H1 (cell line): ENCODE measurements around the gene TCAP. TPM values are rescaled to one million over a fixed set of nuclear protein-coding genes. Genes with fewer than 3 reads are reported as not detected.

Experiments used
- EZH2 ChIP-seq: fragments of 200-600 bp; sonication (generic); IDR thresholded peaks from 2 replicates; pipeline ENCODE4 v1.7.1; 2012; ENCODE audit warnings: low read depth, mild to moderate bottlenecking, moderate library complexity, low read length, inconsistent platforms; ENCODE audit not compliant: severe bottlenecking
- FOSL1 ChIP-seq: IDR thresholded peaks from 2 replicates; pipeline ENCODE4 v1.6.1; 2011; ENCODE audit warnings: mild to moderate bottlenecking, low read depth, low read length, moderate library complexity; ENCODE audit not compliant: insufficient read depth
- KDM1A ChIP-seq: fragments of 200-600, 300-600 bp; sonication (generic); IDR thresholded peaks from 2 replicates; pipeline ENCODE4 v1.7.1; 2016; ENCODE audit warnings: mild to moderate bottlenecking, low read length, borderline replicate concordance
- KDM4A ChIP-seq: IDR thresholded peaks from one replicate; pipeline ENCODE4 v1.7.1; 2012; ENCODE audit warnings: low read depth, mild to moderate bottlenecking, moderate library complexity, low read length, inconsistent platforms; ENCODE audit not compliant: severe bottlenecking
- KDM5A ChIP-seq: fragments of 200-600 bp; IDR thresholded peaks from 2 replicates; pipeline ENCODE4 v1.7.1; 2012; ENCODE audit warnings: mild to moderate bottlenecking, low read length, inconsistent platforms, mixed read lengths
- POLR2AphosphoS5 ChIP-seq: IDR thresholded peaks from 2 replicates; pipeline ENCODE4 v1.6.1; 2011; ENCODE audit warnings: low read depth, low read length
- RBBP5 ChIP-seq: IDR thresholded peaks from 2 replicates; pipeline ENCODE4 v1.7.1; 2012; ENCODE audit warnings: low read depth, mild to moderate bottlenecking, inconsistent platforms, low read length, moderate library complexity, borderline replicate concordance
- polyA plus RNA-seq, 7 experiments: library from polyadenylated mRNA; depleted of rRNA in 3 of 7; stranded (reverse) in 5 of 7; unstranded in 2 of 7; fragments of >200 nt in 5 of 7; fragments of 200-250 nt in 2 of 7; gene quantifications; 1 replicate in 5 of 7; 2 replicates in 1 of 7; 4 replicates in 1 of 7; pipeline versions ENCODE4 v1.2.1 to v1.2.3, GENCODE V29; 2011 to 2013; ENCODE audit warnings: missing spikeins in 2 of 7, mixed read lengths in 2 of 7
- total RNA-seq: library from RNA; stranded (reverse); fragmentation: NEBNext Ultra II Directional; extraction: Animal tissue kit (Norgen Biotek cat#: 25700); gene quantifications from 2 replicates; pipeline ENCODE4 v1.2.1, GENCODE V29; 2021
- TF ChIP-seq, protein P1 (sequence below): fragments of 300-600 bp; sonication (generic); IDR thresholded peaks from 2 replicates; pipeline ENCODE4 v1.7.1; 2012; ENCODE audit warnings: low read length, moderate library complexity, mild to moderate bottlenecking, inconsistent platforms; ENCODE audit not compliant: insufficient replicate concordance

TCAP gene
- total and polyA plus RNA-seq, 2 of the 8 experiments (the other 6 are each of a cell fraction or from before 2014, with no cell fraction given) = 0.82 to 1.4 TPM

- TF ChIP-seq, protein P1, sequence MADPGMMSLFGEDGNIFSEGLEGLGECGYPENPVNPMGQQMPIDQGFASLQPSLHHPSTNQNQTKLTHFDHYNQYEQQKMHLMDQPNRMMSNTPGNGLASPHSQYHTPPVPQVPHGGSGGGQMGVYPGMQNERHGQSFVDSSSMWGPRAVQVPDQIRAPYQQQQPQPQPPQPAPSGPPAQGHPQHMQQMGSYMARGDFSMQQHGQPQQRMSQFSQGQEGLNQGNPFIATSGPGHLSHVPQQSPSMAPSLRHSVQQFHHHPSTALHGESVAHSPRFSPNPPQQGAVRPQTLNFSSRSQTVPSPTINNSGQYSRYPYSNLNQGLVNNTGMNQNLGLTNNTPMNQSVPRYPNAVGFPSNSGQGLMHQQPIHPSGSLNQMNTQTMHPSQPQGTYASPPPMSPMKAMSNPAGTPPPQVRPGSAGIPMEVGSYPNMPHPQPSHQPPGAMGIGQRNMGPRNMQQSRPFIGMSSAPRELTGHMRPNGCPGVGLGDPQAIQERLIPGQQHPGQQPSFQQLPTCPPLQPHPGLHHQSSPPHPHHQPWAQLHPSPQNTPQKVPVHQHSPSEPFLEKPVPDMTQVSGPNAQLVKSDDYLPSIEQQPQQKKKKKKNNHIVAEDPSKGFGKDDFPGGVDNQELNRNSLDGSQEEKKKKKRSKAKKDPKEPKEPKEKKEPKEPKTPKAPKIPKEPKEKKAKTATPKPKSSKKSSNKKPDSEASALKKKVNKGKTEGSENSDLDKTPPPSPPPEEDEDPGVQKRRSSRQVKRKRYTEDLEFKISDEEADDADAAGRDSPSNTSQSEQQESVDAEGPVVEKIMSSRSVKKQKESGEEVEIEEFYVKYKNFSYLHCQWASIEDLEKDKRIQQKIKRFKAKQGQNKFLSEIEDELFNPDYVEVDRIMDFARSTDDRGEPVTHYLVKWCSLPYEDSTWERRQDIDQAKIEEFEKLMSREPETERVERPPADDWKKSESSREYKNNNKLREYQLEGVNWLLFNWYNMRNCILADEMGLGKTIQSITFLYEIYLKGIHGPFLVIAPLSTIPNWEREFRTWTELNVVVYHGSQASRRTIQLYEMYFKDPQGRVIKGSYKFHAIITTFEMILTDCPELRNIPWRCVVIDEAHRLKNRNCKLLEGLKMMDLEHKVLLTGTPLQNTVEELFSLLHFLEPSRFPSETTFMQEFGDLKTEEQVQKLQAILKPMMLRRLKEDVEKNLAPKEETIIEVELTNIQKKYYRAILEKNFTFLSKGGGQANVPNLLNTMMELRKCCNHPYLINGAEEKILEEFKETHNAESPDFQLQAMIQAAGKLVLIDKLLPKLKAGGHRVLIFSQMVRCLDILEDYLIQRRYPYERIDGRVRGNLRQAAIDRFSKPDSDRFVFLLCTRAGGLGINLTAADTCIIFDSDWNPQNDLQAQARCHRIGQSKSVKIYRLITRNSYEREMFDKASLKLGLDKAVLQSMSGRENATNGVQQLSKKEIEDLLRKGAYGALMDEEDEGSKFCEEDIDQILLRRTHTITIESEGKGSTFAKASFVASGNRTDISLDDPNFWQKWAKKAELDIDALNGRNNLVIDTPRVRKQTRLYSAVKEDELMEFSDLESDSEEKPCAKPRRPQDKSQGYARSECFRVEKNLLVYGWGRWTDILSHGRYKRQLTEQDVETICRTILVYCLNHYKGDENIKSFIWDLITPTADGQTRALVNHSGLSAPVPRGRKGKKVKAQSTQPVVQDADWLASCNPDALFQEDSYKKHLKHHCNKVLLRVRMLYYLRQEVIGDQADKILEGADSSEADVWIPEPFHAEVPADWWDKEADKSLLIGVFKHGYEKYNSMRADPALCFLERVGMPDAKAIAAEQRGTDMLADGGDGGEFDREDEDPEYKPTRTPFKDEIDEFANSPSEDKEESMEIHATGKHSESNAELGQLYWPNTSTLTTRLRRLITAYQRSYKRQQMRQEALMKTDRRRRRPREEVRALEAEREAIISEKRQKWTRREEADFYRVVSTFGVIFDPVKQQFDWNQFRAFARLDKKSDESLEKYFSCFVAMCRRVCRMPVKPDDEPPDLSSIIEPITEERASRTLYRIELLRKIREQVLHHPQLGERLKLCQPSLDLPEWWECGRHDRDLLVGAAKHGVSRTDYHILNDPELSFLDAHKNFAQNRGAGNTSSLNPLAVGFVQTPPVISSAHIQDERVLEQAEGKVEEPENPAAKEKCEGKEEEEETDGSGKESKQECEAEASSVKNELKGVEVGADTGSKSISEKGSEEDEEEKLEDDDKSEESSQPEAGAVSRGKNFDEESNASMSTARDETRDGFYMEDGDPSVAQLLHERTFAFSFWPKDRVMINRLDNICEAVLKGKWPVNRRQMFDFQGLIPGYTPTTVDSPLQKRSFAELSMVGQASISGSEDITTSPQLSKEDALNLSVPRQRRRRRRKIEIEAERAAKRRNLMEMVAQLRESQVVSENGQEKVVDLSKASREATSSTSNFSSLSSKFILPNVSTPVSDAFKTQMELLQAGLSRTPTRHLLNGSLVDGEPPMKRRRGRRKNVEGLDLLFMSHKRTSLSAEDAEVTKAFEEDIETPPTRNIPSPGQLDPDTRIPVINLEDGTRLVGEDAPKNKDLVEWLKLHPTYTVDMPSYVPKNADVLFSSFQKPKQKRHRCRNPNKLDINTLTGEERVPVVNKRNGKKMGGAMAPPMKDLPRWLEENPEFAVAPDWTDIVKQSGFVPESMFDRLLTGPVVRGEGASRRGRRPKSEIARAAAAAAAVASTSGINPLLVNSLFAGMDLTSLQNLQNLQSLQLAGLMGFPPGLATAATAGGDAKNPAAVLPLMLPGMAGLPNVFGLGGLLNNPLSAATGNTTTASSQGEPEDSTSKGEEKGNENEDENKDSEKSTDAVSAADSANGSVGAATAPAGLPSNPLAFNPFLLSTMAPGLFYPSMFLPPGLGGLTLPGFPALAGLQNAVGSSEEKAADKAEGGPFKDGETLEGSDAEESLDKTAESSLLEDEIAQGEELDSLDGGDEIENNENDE = no peak
- TF ChIP-seq FOSL1 (no peak), RBBP5 (no peak), KDM5A (no peak), KDM1A (no peak), POLR2AphosphoS5 (no peak), KDM4A (no peak), EZH2 (no peak)
These were observed 18.3 kb downstream of the TCAP start (continued) for GRCh38 chr17:39683295-39683939.
